Suprapubic skin (tissue), 4 donors: ENCODE measurements around the gene SMS.

Experiments
- CTCF ChIP-seq, 2 donors: fragments of 200-600 bp in 1 of 2; fragments of 450-650 bp in 1 of 2; sonication (generic) in 1 of 2; IDR thresholded peaks; one replicate each; pipeline ENCODE4 v1.5.1; 2016 to 2019; ENCODE audit warnings: antibody characterized with exemption in 2 of 2, mild to moderate bottlenecking in 1 of 2, moderate library complexity in 1 of 2
- POLR2A ChIP-seq, 2 donors: fragments of 450-650 bp; IDR thresholded peaks; one replicate each; pipeline ENCODE4 v1.6.1; 2017; ENCODE audit warnings: antibody characterized with exemption in 2 of 2, mild to moderate bottlenecking in 2 of 2, moderate library complexity in 2 of 2
- POLR2AphosphoS5 ChIP-seq, 3 donors: sonication (generic); formaldehyde crosslinking; IDR thresholded peaks; one replicate each; pipeline ENCODE4 v1.6.1; 2017; ENCODE audit warnings: antibody characterized with exemption in 3 of 3

GRCh38 chrX:21975242-21975641 lies 34.7 kb downstream of the SMS start:
- TF ChIP-seq POLR2A (IDR thresholded peaks at IDR 0.05), result no peak
- TF ChIP-seq CTCF (IDR thresholded peaks at IDR 0.05), result no peak
- no peak for TF ChIP-seq POLR2AphosphoS5 (IDR thresholded peaks at IDR 0.05)
